ENCODE data around the gene CARD8. TPM values are rescaled to one million over a fixed set of nuclear protein-coding genes. Genes with fewer than 3 reads are reported as not detected.
"Not testable (repeated sequence)": the region's sequence is repeated elsewhere in the genome, so short reads cannot be mapped to it uniquely, and the experiment has no call there.

Gene CARD8
- total and polyA plus RNA-seq, 2 of the 8 experiments (the other 6 are each of a cell fraction or from before 2014, with no cell fraction given) = 8.9 to 24.4 TPM

- H3K79me1 ChIP-seq (ENCODE audit: low read depth, low read length) = no peaks in the 10 kb centered on the region
- ChIA-PET POLR2A (ENCODE audit: partially characterized antibody) (interaction anchor here (1.1 kb wide), 1 partner anchor 12 kb away, joined by 3 read pairs; no protein-coding TSS in a partner anchor), CTCF (ENCODE audit: partially characterized antibody) (no interaction called here)
- H3K4ac ChIP-seq (replicated peaks; ENCODE audit: insufficient read length, low read depth, low read length) = no peak overlapping the region
- H2AK5ac ChIP-seq (ENCODE audit: low read depth, low read length) = no peak overlapping the region
- H3K36me3 ChIP-seq (ENCODE audit: control insufficient read depth in 2 of 4, insufficient read depth in 4 of 4, low read length in 3 of 4) = no peaks in the 10 kb centered on the region
- no peak overlapping the region for H3K4me2 ChIP-seq (ENCODE audit: insufficient read depth in 1 of 2, low read depth in 2 of 2, low read length in 2 of 2)
- WGBS, 2 experiments (ENCODE audit: extremely low coverage in 1 of 2, insufficient coverage in 1 of 2, insufficient read length in 1 of 2, insufficient replicate concordance in 2 of 2, low coverage in 1 of 2, low lambda C conversion rate in 2 of 2, missing lambda C conversion rate in 1 of 2) = 90% methylated on average over 5 of the region's 5 CpGs; no CpG with 5 or more reads in 1 of the 2 experiments
- H3K27ac ChIP-seq (ENCODE audit: low read depth, low read length) = no peak overlapping the region
- no peak overlapping the region for H3K23ac ChIP-seq (ENCODE audit: insufficient read length)
- no peak overlapping the region for H2AFZ ChIP-seq (ENCODE audit: low read length)
- no peak overlapping the region for H4K91ac ChIP-seq (replicated peaks; ENCODE audit: insufficient read length, low read length)
- no peak overlapping the region for H2BK120ac ChIP-seq (replicated peaks; ENCODE audit: low read depth, low read length)
- H3K9me3 ChIP-seq (ENCODE audit: insufficient read depth in 2 of 2, low read depth in 1 of 2, low read length in 1 of 2) = no peaks in the 10 kb centered on the region
- no peaks in the 10 kb centered on the region for H4K20me1 ChIP-seq (replicated peaks in 1 of 2; ENCODE audit: control insufficient read depth in 1 of 2, insufficient read depth in 2 of 2, low read length in 2 of 2)
- DNase-seq (ENCODE audit: low read depth in 1 of 2, low spot score in 2 of 2) (no peak), FAIRE-seq (no peak)
- H3K18ac ChIP-seq (ENCODE audit: extremely low read depth, low read length) = no peak overlapping the region
- no peaks in the 10 kb centered on the region for H3K27me3 ChIP-seq (replicated peaks in 1 of 4; ENCODE audit: control insufficient read depth in 3 of 4, extremely low read depth in 1 of 4, insufficient read depth in 3 of 4, low read length in 3 of 4)
- H2BK15ac ChIP-seq (ENCODE audit: low read length) = no peak overlapping the region
- H3K56ac ChIP-seq (replicated peaks; ENCODE audit: insufficient read length, low read depth, low read length) = no peak overlapping the region
- H2BK12ac ChIP-seq (ENCODE audit: low read depth, low read length) = no peak overlapping the region
- no peaks in the 10 kb centered on the region for H3K79me2 ChIP-seq (ENCODE audit: control insufficient read depth in 1 of 2, insufficient read depth in 2 of 2, low read length in 2 of 2)
- H4K5ac ChIP-seq (ENCODE audit: insufficient read length, low read depth, low read length) = no peak overlapping the region
- H3K14ac ChIP-seq (ENCODE audit: insufficient read length) = no peak overlapping the region
- H2BK20ac ChIP-seq (ENCODE audit: low read length) = no peak overlapping the region
- no peak for TF ChIP-seq KDM4A (IDR thresholded peaks at IDR 0.05; ENCODE audit: low read depth, low read length, severe bottlenecking)
- no peak overlapping the region for H2BK5ac ChIP-seq (ENCODE audit: low read depth, low read length)
- no peaks in the 10 kb centered on the region for H3K23me2 ChIP-seq (ENCODE audit: low read depth, low read length)
- no peaks in the 10 kb centered on the region; a peak in 1 of 7 replicates for H3K4me1 ChIP-seq (replicated peaks in 1 of 4; ENCODE audit: control insufficient read depth in 3 of 4, insufficient read depth in 4 of 4, low read length in 3 of 4)
- H3K4me3 ChIP-seq (ENCODE audit: extremely low read depth in 1 of 4, insufficient read depth in 2 of 4, low read depth in 3 of 4, low read length in 4 of 4) = no peak overlapping the region
- no peak overlapping the region for H4K8ac ChIP-seq (ENCODE audit: extremely low read depth, insufficient read depth, low read length)
- no peak overlapping the region for H3K9ac ChIP-seq (replicated peaks in 1 of 4; ENCODE audit: extremely low read depth in 1 of 4, low read depth in 3 of 4, low read length in 3 of 4)
Measured at GRCh38 chr19:48221628-48222027, 34.1 kb downstream of the CARD8 start.

- H4K5ac ChIP-seq (ENCODE audit: insufficient read length, low read depth, low read length); H3K4me3 ChIP-seq (ENCODE audit: extremely low read depth in 1 of 4, insufficient read depth in 2 of 4, low read depth in 3 of 4, low read length in 4 of 4); H2BK120ac ChIP-seq (replicated peaks; ENCODE audit: low read depth, low read length); H3K4me1 ChIP-seq (replicated peaks in 1 of 4; ENCODE audit: control insufficient read depth in 3 of 4, insufficient read depth in 4 of 4, low read length in 3 of 4); H3K79me1 ChIP-seq (ENCODE audit: low read depth, low read length); H2AK5ac ChIP-seq (ENCODE audit: low read depth, low read length); H3K18ac ChIP-seq (ENCODE audit: extremely low read depth, low read length); H3K23ac ChIP-seq (ENCODE audit: insufficient read length); H2BK12ac ChIP-seq (ENCODE audit: low read depth, low read length); H3K23me2 ChIP-seq (ENCODE audit: low read depth, low read length); H2BK5ac ChIP-seq (ENCODE audit: low read depth, low read length); H4K91ac ChIP-seq (replicated peaks; ENCODE audit: insufficient read length, low read length); H3K4ac ChIP-seq (replicated peaks; ENCODE audit: insufficient read length, low read depth, low read length); H2BK15ac ChIP-seq (ENCODE audit: low read length); H3K79me2 ChIP-seq (ENCODE audit: control insufficient read depth in 1 of 2, insufficient read depth in 2 of 2, low read length in 2 of 2); H3K4me2 ChIP-seq (ENCODE audit: insufficient read depth in 1 of 2, low read depth in 2 of 2, low read length in 2 of 2); H3K27me3 ChIP-seq (replicated peaks in 1 of 4; ENCODE audit: control insufficient read depth in 3 of 4, extremely low read depth in 1 of 4, insufficient read depth in 3 of 4, low read length in 3 of 4); H3K9me3 ChIP-seq (ENCODE audit: insufficient read depth in 2 of 2, low read depth in 1 of 2, low read length in 1 of 2); H3K36me3 ChIP-seq (ENCODE audit: control insufficient read depth in 2 of 4, insufficient read depth in 4 of 4, low read length in 3 of 4); H3K14ac ChIP-seq (ENCODE audit: insufficient read length); FAIRE-seq; H4K20me1 ChIP-seq (replicated peaks in 1 of 2; ENCODE audit: control insufficient read depth in 1 of 2, insufficient read depth in 2 of 2, low read length in 2 of 2); H3K27ac ChIP-seq (ENCODE audit: low read depth, low read length); H4K8ac ChIP-seq (ENCODE audit: extremely low read depth, insufficient read depth, low read length); H2BK20ac ChIP-seq (ENCODE audit: low read length); H3K9ac ChIP-seq (replicated peaks in 1 of 4; ENCODE audit: extremely low read depth in 1 of 4, low read depth in 3 of 4, low read length in 3 of 4); H3K56ac ChIP-seq (replicated peaks; ENCODE audit: insufficient read length, low read depth, low read length); H2AFZ ChIP-seq (ENCODE audit: low read length); DNase-seq (ENCODE audit: low read depth in 1 of 2, low spot score in 2 of 2): not testable (repeated sequence)
- ChIA-PET CTCF (ENCODE audit: partially characterized antibody) (interaction anchor here (0.6 to 1.0 kb wide), 2 partner anchors 19 to 44 kb away, joined by 3 read pairs; no protein-coding TSS in a partner anchor), POLR2A (ENCODE audit: partially characterized antibody) (interaction anchor here (1.0 to 1.1 kb wide), 2 partner anchors 8 to 13 kb away, joined by 3 read pairs; no protein-coding TSS in a partner anchor)
- 90% methylated on average over 3 of the region's 3 CpGs; no CpG with 5 or more reads in 1 of the 2 experiments for WGBS, 2 experiments (ENCODE audit: extremely low coverage in 1 of 2, insufficient coverage in 1 of 2, insufficient read length in 1 of 2, insufficient replicate concordance in 2 of 2, low coverage in 1 of 2, low lambda C conversion rate in 2 of 2, missing lambda C conversion rate in 1 of 2)
Measured at GRCh38 chr19:48220784-48221183, 34.9 kb downstream of the CARD8 start.

Measured in H1 (cell line).